Neural cell (in vitro differentiated cells): Measurements from ENCODE around the gene SMPX.

Experiments used
- EZH2 ChIP-seq: fragments of 200-600, 300-800 bp; shearing (Covaris generic), sonication (generic); IDR thresholded peaks from 2 replicates; pipeline ENCODE4 v1.6.1; 2014; ENCODE audit warnings: antibody characterized with exemption, low read length, borderline replicate concordance, mild to moderate bottlenecking; ENCODE audit not compliant: insufficient read depth, poor library complexity, severe bottlenecking
- POLR2AphosphoS5 ChIP-seq: IDR thresholded peaks from 2 replicates; pipeline ENCODE4 v1.6.1; 2012
- TAF1 ChIP-seq: IDR thresholded peaks from 2 replicates; pipeline ENCODE4 v1.6.1; 2012; ENCODE audit warnings: low read depth
- TF ChIP-seq, protein P1 (sequence below): fragments of 450-650 bp; IDR thresholded peaks from 2 replicates; pipeline ENCODE4 v1.5.1; 2014; ENCODE audit warnings: antibody characterized with exemption, mild to moderate bottlenecking, moderate library complexity; ENCODE audit not compliant: poor library complexity, severe bottlenecking

DNA sequence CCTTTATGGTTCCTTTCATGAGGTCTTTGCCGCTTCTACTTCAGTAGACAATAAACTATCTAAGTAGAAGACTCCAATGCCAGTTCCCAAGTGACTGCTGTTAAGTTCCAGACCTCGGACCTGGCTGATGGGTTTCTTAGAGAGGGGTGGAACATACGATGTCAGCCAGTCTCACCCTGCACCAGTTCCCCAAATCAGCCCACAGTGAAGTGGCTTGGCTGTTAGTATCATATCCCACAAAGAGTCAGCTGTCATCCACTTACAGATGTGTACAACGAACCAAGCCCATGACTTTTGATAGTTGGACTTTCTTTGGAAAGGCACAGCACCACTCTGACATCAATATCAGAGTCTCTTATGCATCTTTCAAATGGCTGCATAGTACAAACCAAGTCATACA lies 91.7 kb downstream of the SMPX start:
- no peak for TF ChIP-seq TAF1
- TF ChIP-seq, protein P1, sequence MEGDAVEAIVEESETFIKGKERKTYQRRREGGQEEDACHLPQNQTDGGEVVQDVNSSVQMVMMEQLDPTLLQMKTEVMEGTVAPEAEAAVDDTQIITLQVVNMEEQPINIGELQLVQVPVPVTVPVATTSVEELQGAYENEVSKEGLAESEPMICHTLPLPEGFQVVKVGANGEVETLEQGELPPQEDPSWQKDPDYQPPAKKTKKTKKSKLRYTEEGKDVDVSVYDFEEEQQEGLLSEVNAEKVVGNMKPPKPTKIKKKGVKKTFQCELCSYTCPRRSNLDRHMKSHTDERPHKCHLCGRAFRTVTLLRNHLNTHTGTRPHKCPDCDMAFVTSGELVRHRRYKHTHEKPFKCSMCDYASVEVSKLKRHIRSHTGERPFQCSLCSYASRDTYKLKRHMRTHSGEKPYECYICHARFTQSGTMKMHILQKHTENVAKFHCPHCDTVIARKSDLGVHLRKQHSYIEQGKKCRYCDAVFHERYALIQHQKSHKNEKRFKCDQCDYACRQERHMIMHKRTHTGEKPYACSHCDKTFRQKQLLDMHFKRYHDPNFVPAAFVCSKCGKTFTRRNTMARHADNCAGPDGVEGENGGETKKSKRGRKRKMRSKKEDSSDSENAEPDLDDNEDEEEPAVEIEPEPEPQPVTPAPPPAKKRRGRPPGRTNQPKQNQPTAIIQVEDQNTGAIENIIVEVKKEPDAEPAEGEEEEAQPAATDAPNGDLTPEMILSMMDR = no peak
- no peak for TF ChIP-seq POLR2AphosphoS5
- no peak for TF ChIP-seq EZH2
